Neural progenitor cell (in vitro differentiated cells): ENCODE data around the gene INKA1. TPM values are rescaled to one million over a fixed set of nuclear protein-coding genes. Genes with fewer than 3 reads are reported as not detected.

Experiments
- DNase-seq: peaks from one replicate; pipeline ENCODE4 v3.0.0-alpha.2; 2016; ENCODE audit warnings: low spot score
- H2AFZ ChIP-seq: fragments of 200-600 bp; sonication (generic); replicated peaks from 2 replicates; pipeline ENCODE4 v1.6.1; 2016; ENCODE audit warnings: antibody characterized with exemption
- H3F3A ChIP-seq: fragments of 200-600 bp; sonication (generic); 2 replicates; pipeline ENCODE4 v1.6.1; 2016; ENCODE audit warnings: antibody characterized with exemption, low read depth
- H3K27ac ChIP-seq: fragments of 200-600 bp; sonication (generic); 2 replicates; pipeline ENCODE4 v1.5.1; 2016; ENCODE audit warnings: mild to moderate bottlenecking
- H3K27me3 ChIP-seq: fragments of 200-600 bp; sonication (generic); 2 replicates; pipeline ENCODE4 v1.6.1; 2016; ENCODE audit warnings: mild to moderate bottlenecking, moderate library complexity
- H3K36me3 ChIP-seq: fragments of 200-600 bp; sonication (generic); 2 replicates; pipeline ENCODE4 v1.5.1; 2016
- H3K4me1 ChIP-seq: fragments of 200-600 bp; sonication (generic); 2 replicates; pipeline ENCODE4 v1.6.1; 2016; ENCODE audit warnings: mixed run types
- H3K4me2 ChIP-seq: fragments of 200-600 bp; sonication (generic); 2 replicates; pipeline ENCODE4 v1.6.1; 2016
- H3K4me3 ChIP-seq: fragments of 200-600 bp; sonication (generic); 2 replicates; pipeline ENCODE4 v1.5.1; 2016
- H3K79me2 ChIP-seq: fragments of 200-600 bp; sonication (generic); 2 replicates; pipeline ENCODE4 v1.6.1; 2016; ENCODE audit warnings: low read depth
- H3K9ac ChIP-seq: fragments of 200-600 bp; sonication (generic); 2 replicates; pipeline ENCODE4 v1.6.1; 2016
- H3K9me3 ChIP-seq: fragments of 200-600 bp; sonication (generic); 2 replicates; pipeline ENCODE4 v1.5.1; 2016; ENCODE audit warnings: low read depth
- H4K20me1 ChIP-seq: fragments of 200-600 bp; sonication (generic); 2 replicates; pipeline ENCODE4 v1.6.1; 2016; ENCODE audit warnings: low read depth
- H3K27ac Mint-ChIP-seq: 3 replicates; pipeline ENCODE4 v1.8.0; 2021; ENCODE audit warnings: mixed read lengths
- H3K27me3 Mint-ChIP-seq: 2 replicates; pipeline ENCODE4 v1.8.0; 2022; ENCODE audit warnings: low read depth, mild to moderate bottlenecking, inconsistent platforms, moderate library complexity, mixed read lengths; ENCODE audit not compliant: insufficient read depth
- H3K36me3 Mint-ChIP-seq: 3 replicates; pipeline ENCODE4 v1.8.0; 2021; ENCODE audit warnings: mixed read lengths
- H3K4me1 Mint-ChIP-seq: 3 replicates; pipeline ENCODE4 v1.8.0; 2021; ENCODE audit warnings: mixed read lengths
- H3K4me3 Mint-ChIP-seq: 3 replicates; pipeline ENCODE4 v1.8.0; 2021; ENCODE audit warnings: mild to moderate bottlenecking, moderate library complexity, mixed read lengths
- H3K9me3 Mint-ChIP-seq: 3 replicates; pipeline ENCODE4 v1.8.0; 2020; ENCODE audit warnings: mixed read lengths
- CTCF ChIP-seq: fragments of 200-600 bp; sonication (generic); IDR thresholded peaks from 2 replicates; pipeline ENCODE4 v1.5.1; 2017; ENCODE audit warnings: antibody characterized with exemption, mild to moderate bottlenecking
- EZH2 ChIP-seq: fragments of 200-600 bp; sonication (generic); IDR thresholded peaks from 2 replicates; pipeline ENCODE4 v1.6.1; 2017; ENCODE audit warnings: antibody characterized with exemption, mild to moderate bottlenecking, moderate library complexity
- EZH2phosphoT487 ChIP-seq: fragments of 200-600 bp; sonication (generic); IDR thresholded peaks from 2 replicates; pipeline ENCODE4 v1.6.1; 2017; ENCODE audit warnings: antibody characterized with exemption
- total RNA-seq: library from RNA; depleted of rRNA; stranded (reverse); fragments of >200 nt; gene quantifications from 2 replicates; pipeline ENCODE4 v1.2.3, GENCODE V29; 2015; ENCODE audit warnings: low replicate concordance

Gene INKA1
- total RNA-seq, 1 donor from 2014 or later = not detected

GRCh38 chr3:49801160-49801559 lies 1.9 kb upstream of the INKA1 start:
- Histone ChIP-seq H3K4me2 (peak overlapping the region; percentile 87), H2AFZ (no peak overlapping the region), H3F3A (peaks cover 18% of the 10 kb centered on the region), H3K4me3 (no peak overlapping the region), H4K20me1 (peaks cover 3% of the 10 kb centered on the region), H3K36me3 (no peaks in the 10 kb centered on the region), H3K4me1 (peaks cover 15% of the 10 kb centered on the region), H3K9ac (no peak overlapping the region), H3K27me3 (peaks cover 40% of the 10 kb centered on the region), H3K27ac (no peak overlapping the region), H3K79me2 (no peaks in the 10 kb centered on the region), H3K9me3 (no peaks in the 10 kb centered on the region)
- TF ChIP-seq EZH2 = no peak
- TF ChIP-seq CTCF = no peak
- no peak for TF ChIP-seq EZH2phosphoT487
- Mint-ChIP-seq H3K27me3 (peaks cover 28% of the 10 kb centered on the region), H3K27ac (peak overlapping the region; percentile 2), H3K9me3 (no peaks in the 10 kb centered on the region), H3K36me3 (no peaks in the 10 kb centered on the region), H3K4me1 (peaks cover 12% of the 10 kb centered on the region), H3K4me3 (peak overlapping the region; percentile 31)
- no peak for DNase-seq

GRCh38 chr3:49803465-49804140 lies 542 bp downstream of the INKA1 start:
- Histone ChIP-seq H4K20me1 (peaks cover 3% of the 10 kb centered on the region), H3K4me3 (peak overlapping the region; percentile 62), H3F3A (peaks cover 18% of the 10 kb centered on the region), H2AFZ (peak overlapping the region; percentile 98), H3K4me1 (peaks cover 22% of the 10 kb centered on the region), H3K27me3 (peaks cover 40% of the 10 kb centered on the region), H3K9me3 (no peaks in the 10 kb centered on the region), H3K27ac (no peak overlapping the region), H3K36me3 (no peaks in the 10 kb centered on the region), H3K79me2 (no peaks in the 10 kb centered on the region), H3K9ac (no peak overlapping the region), H3K4me2 (peak overlapping the region; percentile 87)
- TF ChIP-seq EZH2phosphoT487 = no peak
- TF ChIP-seq EZH2 = no peak
- Mint-ChIP-seq H3K36me3 (no peaks in the 10 kb centered on the region), H3K9me3 (no peaks in the 10 kb centered on the region), H3K27me3 (peaks cover 26% of the 10 kb centered on the region), H3K4me3 (peak overlapping the region; percentile 92), H3K27ac (no peak overlapping the region), H3K4me1 (peaks cover 18% of the 10 kb centered on the region)
- DNase-seq = peak; percentile 77

- Histone ChIP-seq H3K9ac (no peak overlapping the region), H3K4me2 (peak overlapping the region; percentile 87), H3K4me1 (peaks cover 22% of the 10 kb centered on the region), H3F3A (peaks cover 18% of the 10 kb centered on the region), H3K9me3 (no peaks in the 10 kb centered on the region), H3K4me3 (no peak overlapping the region), H3K36me3 (no peaks in the 10 kb centered on the region), H3K79me2 (no peaks in the 10 kb centered on the region), H3K27me3 (peaks cover 40% of the 10 kb centered on the region), H2AFZ (no peak overlapping the region), H3K27ac (no peak overlapping the region), H4K20me1 (peaks cover 3% of the 10 kb centered on the region)
- H3K4me3 Mint-ChIP-seq = peak overlapping the region; percentile 92
- H3K36me3 Mint-ChIP-seq = no peaks in the 10 kb centered on the region
- H3K9me3 Mint-ChIP-seq = no peaks in the 10 kb centered on the region
- peaks cover 18% of the 10 kb centered on the region for H3K4me1 Mint-ChIP-seq
- TF ChIP-seq CTCF = no peak
- no peak for TF ChIP-seq EZH2
- TF ChIP-seq EZH2phosphoT487 = no peak
- H3K27me3 Mint-ChIP-seq = peaks cover 26% of the 10 kb centered on the region
- DNase-seq = no peak
- no peak overlapping the region for H3K27ac Mint-ChIP-seq
These were observed 1.3 kb downstream of the INKA1 start for GRCh38 chr3:49804141-49805041.
